ENCODE results near the gene PPP2R3C. TPM values are rescaled to one million over a fixed set of nuclear protein-coding genes. Genes with fewer than 3 reads are reported as not detected.

PPP2R3C gene
- total RNA-seq, 1 donor from 2014 or later: 15.0 TPM

DNA sequence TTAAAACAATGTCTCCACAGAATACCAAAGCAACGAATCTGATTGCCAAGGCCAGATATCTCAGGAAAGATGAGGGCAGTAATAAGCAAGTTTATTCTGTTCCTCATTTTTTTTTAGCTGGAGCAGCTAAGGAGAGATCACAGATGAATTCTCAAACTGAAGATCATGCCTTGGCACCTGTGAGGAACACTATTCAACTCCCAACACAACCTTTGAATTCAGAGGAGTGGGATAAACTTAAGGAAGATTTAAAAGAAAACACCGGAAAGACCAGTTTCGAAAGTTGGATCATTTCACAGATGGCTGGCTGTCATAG, 1.6 kb upstream of the PPP2R3C start:
- peak; percentile 7 for DNase-seq (ENCODE audit: low read depth)
- FAIRE-seq: no peak
- TF ChIP-seq, protein P1, sequence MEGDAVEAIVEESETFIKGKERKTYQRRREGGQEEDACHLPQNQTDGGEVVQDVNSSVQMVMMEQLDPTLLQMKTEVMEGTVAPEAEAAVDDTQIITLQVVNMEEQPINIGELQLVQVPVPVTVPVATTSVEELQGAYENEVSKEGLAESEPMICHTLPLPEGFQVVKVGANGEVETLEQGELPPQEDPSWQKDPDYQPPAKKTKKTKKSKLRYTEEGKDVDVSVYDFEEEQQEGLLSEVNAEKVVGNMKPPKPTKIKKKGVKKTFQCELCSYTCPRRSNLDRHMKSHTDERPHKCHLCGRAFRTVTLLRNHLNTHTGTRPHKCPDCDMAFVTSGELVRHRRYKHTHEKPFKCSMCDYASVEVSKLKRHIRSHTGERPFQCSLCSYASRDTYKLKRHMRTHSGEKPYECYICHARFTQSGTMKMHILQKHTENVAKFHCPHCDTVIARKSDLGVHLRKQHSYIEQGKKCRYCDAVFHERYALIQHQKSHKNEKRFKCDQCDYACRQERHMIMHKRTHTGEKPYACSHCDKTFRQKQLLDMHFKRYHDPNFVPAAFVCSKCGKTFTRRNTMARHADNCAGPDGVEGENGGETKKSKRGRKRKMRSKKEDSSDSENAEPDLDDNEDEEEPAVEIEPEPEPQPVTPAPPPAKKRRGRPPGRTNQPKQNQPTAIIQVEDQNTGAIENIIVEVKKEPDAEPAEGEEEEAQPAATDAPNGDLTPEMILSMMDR (IDR thresholded peaks at IDR 0.05; ENCODE audit: insufficient read depth, low read length, severe bottlenecking): no peak

DNA sequence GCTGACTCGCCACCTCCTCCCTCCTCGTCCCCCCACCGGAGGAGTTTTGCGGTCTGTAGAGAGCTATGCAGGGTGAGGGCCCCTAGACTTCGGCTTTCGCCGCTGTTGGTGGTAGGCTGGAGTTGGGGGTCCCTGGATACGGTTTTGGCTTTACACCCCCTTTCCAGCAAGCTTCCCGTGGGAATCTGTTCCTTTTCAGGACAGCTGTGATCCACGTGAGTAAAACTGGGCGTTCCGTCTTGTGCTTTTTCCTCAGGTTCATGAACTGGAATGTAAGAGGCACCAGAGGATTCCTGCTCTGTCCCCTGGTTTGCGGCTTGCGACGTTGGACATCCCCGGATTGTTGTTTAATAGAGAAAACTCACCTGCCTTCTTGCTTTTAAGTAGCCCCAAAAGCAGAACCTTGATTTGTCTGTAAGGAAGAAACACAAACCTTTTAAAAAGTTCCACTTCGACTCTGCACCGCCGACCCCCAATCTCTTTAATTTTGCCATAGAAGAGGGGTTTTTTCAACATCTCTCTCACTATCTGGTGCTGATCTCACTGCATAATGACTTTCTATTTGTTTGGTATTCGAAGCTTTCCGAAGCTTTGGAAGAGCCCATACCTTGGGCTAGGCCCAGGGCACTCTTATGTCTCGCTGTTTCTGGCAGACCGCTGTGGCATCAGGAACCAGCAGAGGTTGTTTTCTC, 1.1 kb upstream of the PPP2R3C start:
- H3K36me3 ChIP-seq (ENCODE audit: control insufficient read depth, insufficient read depth, low read length): peaks cover 1% of the 10 kb centered on the region
- TF ChIP-seq, protein P1 (IDR thresholded peaks at IDR 0.05; ENCODE audit: insufficient read depth, low read length, severe bottlenecking): no peak
- no peaks in the 10 kb centered on the region for H3K27me3 ChIP-seq (ENCODE audit: control insufficient read depth, insufficient read depth, low read length)
- DNase-seq (ENCODE audit: low read depth) (peak; percentile 62), FAIRE-seq (no peak)
- H3K4me3 ChIP-seq (ENCODE audit: low read depth, low read length): peak overlapping the region; percentile 75

More for the DNA sequence above, 1.6 kb upstream of the PPP2R3C start:
- Histone ChIP-seq H3K4me3 (ENCODE audit: low read depth, low read length) (peak overlapping the region; percentile 75), H3K36me3 (ENCODE audit: control insufficient read depth, insufficient read depth, low read length) (peaks cover 1% of the 10 kb centered on the region), H3K27me3 (ENCODE audit: control insufficient read depth, insufficient read depth, low read length) (no peaks in the 10 kb centered on the region)

DNA sequence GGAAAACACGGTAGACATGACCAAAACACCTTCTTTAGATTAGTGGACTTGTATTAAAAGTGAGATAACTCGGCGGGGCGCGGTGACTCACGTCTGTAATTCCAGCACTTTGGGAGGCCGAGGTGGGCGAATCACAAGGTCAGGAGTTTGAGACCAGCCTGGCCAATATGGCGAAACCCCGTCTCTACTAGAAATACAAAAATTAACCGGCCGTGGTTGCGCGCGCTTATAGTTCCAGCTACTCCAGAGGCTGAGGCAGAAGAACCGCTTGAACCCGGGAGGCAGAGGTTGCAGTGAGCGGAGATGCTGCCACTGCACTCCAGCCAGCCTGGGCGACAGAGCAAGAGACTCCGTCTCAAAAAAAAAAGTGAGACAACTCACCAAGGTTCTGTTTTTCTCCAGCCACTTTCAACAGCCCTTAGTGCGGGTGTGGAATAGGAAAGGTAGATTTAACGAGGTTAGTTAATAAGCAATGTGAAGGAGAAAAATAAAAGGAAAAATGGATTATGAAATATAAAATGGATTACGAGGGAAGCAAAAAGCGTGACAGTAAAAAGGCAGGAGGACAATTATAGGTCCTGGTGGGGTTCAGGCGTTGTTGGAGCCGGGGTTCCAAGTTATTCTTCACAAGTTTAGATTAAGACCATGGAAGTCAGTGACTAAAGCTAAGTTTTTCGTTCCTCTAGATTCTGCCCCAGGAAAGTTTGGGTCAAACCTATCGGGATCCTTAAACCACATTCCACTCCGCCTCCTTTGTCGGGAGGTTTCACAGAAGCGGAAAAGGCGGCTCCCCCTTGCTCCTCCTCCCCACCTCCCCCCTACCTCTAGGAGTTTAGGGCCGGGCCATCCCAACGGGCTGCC, 534 bp downstream of the PPP2R3C start:
- DNase-seq (ENCODE audit: low read depth) (no peak), FAIRE-seq (no peak)
- Histone ChIP-seq H3K36me3 (ENCODE audit: control insufficient read depth, insufficient read depth, low read length) (peaks cover 1% of the 10 kb centered on the region), H3K4me3 (ENCODE audit: low read depth, low read length) (peak overlapping the region; percentile 75), H3K27me3 (ENCODE audit: control insufficient read depth, insufficient read depth, low read length) (no peaks in the 10 kb centered on the region)
- TF ChIP-seq, protein P1 (IDR thresholded peaks at IDR 0.05; ENCODE audit: insufficient read depth, low read length, severe bottlenecking): no peak

DNA sequence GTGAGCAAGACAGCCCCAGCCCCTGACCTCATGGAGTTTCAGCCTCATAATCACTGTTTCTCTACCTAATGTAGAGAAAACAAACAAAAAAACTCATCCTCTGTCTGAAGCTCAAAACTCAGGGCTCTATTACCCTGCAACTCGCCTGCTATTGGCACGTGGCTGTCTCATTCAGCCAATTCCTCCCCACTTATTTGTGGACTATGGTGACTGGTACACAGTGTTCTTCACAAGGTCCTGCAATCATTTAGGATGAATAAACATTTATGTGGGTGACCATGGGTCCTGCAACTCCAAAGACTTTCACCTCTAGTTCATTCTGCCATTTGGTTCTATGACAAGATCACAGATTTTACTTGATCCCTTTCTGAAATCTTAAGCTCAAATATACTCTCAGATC, 4.7 kb downstream of the PPP2R3C start:
- TF ChIP-seq, protein P1 (IDR thresholded peaks at IDR 0.05; ENCODE audit: insufficient read depth, low read length, severe bottlenecking): no peak
- Histone ChIP-seq H3K36me3 (ENCODE audit: control insufficient read depth, insufficient read depth, low read length) (peaks cover 3% of the 10 kb centered on the region), H3K4me3 (ENCODE audit: low read depth, low read length) (no peak overlapping the region), H3K27me3 (ENCODE audit: control insufficient read depth, insufficient read depth, low read length) (no peaks in the 10 kb centered on the region)
- no peak for DNase-seq (ENCODE audit: low read depth)
- FAIRE-seq: no peak

DNA sequence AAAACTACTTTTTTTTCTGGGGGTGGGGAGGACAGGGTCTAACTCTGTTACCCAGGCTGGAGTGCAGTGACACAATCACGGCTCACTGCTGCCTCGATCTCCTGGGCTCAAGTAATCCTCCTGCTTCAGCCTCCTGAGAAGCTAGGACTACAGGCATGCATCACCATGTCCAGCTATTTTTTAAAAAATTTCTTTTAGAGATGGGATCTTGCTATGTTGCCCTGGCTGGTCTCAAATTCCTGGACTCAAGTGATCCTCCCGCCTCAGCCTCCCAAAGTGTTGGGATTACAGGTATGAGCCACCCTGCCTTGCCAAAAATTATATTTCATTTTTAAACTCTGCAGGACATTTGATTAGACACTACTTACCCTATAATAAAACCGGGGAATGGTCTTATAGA, 5.5 kb downstream of the PPP2R3C start:
- TF ChIP-seq, protein P1 (IDR thresholded peaks at IDR 0.05; ENCODE audit: insufficient read depth, low read length, severe bottlenecking): no peak
- peaks cover 8% of the 10 kb centered on the region for H3K36me3 ChIP-seq (ENCODE audit: control insufficient read depth, insufficient read depth, low read length)
- no peaks in the 10 kb centered on the region for H3K27me3 ChIP-seq (ENCODE audit: control insufficient read depth, insufficient read depth, low read length)
- no peak overlapping the region for H3K4me3 ChIP-seq (ENCODE audit: low read depth, low read length)
- DNase-seq (ENCODE audit: low read depth) (no peak), FAIRE-seq (no peak)

All from bronchial epithelial cell (primary cell).